SKM-1 treated with dmso at 0.1 percent for 144 hours (cell line): ENCODE results near the gene MCL1.
"Not testable (repeated sequence)": the region's sequence is repeated elsewhere in the genome, so short reads cannot be mapped to it uniquely, and the experiment has no call there.

Experiments
- DNase-seq: peaks from one replicate; lab custom pipeline; 2025; ENCODE audit not compliant: unreplicated experiment; lab: John Stamatoyannopoulos, UW

The MCL1 gene

GRCh38 chr1:150603711-150604110 is 24.3 kb upstream of the MCL1 start:
- DNase-seq: no peak

DNA sequence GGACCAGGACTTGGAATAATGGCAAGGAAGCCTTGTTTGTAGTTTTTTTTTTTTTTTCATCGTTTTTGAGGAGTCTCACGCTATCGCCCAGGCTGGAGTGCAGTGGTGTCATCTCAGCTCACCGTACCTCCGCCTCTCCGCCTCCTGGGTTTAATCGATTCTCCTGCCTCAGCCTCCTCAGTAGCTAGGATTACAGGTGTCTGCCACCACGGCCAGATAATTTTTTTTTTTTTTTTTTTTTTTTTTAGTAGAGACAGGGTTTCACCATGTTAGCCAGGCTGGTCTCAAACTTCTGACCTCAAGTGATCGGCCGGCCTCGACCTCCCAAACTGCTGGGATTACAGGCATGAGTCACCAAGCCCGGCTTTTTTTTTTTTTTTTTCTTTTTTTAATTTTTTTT is 23.0 kb upstream of the MCL1 start:
- DNase-seq: not testable (repeated sequence)

- no peak for DNase-seq
Measured at GRCh38 chr1:150601540-150601939, 22.1 kb upstream of the MCL1 start.

DNA sequence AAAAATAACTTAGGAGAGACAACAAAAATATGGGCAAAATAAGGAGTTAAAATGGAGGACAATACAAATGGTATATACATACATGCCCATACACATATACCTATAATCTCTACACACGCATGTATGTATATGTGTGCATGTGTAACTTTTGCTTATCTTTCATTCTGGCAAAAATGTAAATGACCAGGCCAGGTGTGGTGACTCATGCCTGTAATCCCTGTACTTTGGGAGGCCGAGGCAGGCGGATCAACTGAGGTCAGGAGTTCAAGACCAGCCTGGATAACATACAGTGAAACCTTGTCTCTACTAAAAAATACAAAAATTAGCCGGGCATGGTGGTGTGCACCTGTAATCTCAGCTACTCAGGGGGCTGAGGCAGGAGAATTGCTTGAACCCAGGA is 18.9 kb upstream of the MCL1 start:
- not testable (repeated sequence) for DNase-seq

GRCh38 chr1:150596976-150597375 is 17.6 kb upstream of the MCL1 start:
- DNase-seq: no peak

DNA sequence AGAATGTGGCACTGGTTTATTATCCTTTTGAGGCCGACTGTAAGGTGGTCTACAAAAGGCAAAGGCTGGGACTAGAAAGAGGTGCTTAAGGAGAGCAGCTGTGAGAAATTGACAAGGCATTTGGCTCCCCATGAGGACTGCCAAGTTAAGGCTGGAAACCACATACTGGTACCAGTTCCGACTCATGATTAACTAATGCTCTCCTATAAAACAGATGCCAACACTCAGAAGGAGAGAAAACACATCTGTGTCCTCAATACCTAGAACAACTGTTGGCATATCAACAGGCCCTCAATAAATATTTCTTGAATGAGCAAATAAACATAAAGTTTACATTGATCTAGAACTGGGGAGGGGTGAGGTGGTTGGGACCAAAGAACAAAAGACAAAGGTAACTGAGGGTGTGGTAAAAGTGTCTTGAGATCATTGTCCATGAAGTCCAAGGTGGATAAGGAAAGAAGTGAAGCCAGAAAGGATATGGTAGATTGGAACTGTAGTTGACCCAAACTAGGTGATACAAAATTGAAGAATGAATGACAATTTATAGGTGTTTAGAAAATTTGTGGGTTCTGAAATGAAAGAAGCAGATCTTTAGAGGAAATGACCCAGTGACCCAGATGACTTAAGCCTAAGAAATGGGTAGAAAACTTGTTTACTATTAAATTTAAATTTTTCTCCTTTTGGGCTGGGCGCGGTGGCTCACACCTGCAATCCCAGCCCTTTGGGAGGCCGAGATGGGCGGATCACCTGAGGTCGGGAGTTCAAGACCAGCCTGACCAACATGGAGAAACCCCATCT is 16.9 kb upstream of the MCL1 start:
- no peak for DNase-seq

DNA sequence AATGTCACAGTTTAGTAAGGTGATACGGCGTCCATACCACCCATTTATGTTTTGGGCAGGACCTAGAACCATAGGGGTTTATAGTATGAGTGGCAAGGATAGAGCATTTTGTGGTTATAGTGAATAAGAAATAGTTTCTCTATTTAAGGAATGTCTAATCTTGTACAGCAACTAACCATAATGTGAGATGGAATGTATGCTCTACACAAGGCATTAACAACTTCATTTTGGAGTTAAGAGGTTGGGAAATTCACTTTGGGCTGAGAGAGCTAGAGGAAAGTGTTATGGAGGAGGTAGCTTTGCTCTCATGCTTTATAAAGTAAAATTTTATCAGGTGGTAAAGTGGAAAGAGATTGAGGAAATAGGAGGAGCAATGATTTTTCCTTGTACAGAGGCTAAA is 3.0 kb upstream of the MCL1 start:
- no peak for DNase-seq

GRCh38 chr1:150581962-150582361 is 2.6 kb upstream of the MCL1 start:
- DNase-seq: not testable (repeated sequence)

GRCh38 chr1:150581437-150581836 is 2.0 kb upstream of the MCL1 start:
- DNase-seq: not testable (repeated sequence)

DNA sequence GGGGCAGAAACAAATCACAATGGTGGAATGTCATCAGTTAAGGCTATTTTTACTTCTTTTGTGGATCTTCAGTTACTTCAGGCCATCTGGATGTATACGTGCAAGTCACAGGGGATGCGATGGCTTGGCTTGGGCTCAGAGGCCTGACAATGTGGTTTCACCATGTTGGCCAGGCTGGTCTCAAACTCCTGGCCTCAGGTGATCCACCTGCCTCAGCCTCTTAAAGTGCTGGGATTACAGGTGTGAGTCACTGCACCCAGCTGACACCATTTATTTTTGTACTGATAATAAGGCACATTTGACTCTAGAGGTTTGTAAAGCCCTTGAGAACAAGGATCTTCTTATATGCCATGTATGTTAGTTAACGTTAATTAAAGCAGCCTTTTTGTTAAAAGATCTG is 1.6 kb upstream of the MCL1 start:
- DNase-seq: not testable (repeated sequence)

DNA sequence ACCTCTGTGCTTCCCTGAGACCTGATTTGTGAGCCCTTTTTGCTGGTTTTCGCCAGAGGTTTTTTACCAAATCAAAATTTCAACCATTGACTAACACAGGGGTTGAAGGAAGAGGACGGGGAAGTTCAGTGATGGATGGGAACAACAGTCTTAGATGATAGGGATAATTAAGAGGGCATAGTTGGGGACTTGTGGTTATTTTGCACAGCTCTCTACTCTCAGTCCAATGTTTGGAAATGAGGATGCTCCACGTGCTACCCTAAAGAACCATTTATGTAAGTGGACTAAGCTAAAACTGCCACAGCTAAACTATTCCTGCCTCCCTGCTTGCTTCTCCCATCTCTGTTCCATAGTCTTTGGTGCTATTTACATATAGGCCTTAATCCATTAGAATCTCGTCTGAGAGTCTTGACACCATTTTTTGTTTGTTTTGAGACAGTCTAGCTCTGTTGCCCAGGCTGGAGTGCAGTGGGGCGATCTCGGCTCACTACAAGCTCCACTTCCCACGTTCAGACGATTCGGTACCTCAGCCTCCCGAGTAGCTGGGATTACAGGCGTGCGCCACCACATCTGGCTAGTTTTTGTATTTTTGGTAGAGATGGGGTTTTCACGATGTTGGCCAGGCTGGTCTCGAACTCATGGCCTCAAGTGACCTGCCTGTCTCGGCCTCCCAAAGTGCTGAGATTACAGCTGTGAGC is 684 bp upstream of the MCL1 start:
- DNase-seq: peak; percentile 71

GRCh38 chr1:150578272-150579109 is 919 bp downstream of the MCL1 start:
- DNase-seq: no peak

DNA sequence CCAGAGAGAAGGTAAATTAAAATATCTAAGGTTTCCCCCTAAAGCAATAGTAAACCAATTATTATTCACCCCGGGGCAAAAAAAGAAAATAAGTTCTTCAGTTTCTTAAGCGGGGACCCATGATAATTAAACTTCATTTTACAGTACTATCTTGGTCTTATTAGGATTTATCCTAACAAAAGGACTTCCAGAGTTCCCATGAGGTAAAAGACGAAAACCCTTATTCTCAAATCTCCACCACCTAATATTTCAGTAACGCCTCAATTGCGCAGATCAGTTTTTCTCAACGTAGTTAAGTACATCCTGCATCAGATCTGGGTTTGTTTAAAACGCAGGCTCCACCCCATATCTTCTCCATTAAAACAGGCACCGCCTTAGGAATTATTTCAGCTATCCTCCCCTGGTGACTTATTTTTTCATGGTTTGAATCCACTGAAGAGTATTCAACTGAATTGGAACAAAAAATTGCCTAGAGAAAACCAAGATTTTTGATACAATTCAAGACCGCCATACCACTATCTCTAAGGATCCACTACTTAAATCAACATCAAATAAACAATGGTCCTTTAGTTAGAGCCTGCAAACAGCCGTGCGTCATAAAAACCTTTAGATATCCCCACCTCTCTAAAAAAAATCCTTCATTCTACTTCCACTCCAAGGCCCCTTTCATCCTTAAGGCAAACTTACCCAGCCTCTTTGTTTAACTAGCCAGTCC is 1.7 kb downstream of the MCL1 start:
- no peak for DNase-seq

GRCh38 chr1:150576794-150577556 is 2.4 kb downstream of the MCL1 start:
- DNase-seq: no peak

DNA sequence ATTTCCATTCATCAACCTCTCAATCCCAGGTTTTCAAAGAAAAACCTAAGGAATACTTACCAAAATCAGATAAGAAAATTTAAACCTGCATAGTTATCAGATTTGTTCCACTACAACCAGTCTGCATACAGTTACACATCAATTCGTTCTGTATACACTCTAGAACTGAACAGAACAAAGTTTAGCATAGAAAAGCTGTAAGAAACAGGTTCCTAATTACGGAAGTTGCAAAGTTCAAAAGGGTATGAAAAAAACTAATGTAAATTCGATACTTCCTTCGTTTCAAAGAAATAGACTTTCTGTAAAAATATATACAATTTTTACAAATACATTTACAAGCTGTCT is 3.1 kb downstream of the MCL1 start:
- no peak for DNase-seq

- DNase-seq: no peak
Measured at GRCh38 chr1:150575518-150576366, 3.7 kb downstream of the MCL1 start.

DNA sequence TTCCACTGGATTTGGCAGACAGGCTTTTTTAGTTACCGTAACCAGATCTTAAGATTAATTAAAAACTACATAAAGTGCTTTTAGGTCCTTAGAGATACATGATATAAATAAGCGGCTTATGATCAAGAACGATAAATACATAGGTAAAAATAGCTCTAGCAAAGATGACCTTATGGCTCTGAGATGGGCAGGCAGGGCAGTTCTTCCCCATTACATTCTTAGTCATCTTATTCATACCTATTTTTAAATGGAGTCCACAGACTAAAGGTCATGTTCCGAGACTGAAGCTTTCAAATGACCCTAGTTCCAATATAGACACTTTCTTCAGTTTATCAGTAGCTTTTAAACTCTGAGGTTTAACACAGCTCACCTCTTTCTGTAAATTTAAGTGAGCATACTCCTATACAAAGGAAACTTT is 4.3 kb downstream of the MCL1 start:
- DNase-seq: no peak

DNA sequence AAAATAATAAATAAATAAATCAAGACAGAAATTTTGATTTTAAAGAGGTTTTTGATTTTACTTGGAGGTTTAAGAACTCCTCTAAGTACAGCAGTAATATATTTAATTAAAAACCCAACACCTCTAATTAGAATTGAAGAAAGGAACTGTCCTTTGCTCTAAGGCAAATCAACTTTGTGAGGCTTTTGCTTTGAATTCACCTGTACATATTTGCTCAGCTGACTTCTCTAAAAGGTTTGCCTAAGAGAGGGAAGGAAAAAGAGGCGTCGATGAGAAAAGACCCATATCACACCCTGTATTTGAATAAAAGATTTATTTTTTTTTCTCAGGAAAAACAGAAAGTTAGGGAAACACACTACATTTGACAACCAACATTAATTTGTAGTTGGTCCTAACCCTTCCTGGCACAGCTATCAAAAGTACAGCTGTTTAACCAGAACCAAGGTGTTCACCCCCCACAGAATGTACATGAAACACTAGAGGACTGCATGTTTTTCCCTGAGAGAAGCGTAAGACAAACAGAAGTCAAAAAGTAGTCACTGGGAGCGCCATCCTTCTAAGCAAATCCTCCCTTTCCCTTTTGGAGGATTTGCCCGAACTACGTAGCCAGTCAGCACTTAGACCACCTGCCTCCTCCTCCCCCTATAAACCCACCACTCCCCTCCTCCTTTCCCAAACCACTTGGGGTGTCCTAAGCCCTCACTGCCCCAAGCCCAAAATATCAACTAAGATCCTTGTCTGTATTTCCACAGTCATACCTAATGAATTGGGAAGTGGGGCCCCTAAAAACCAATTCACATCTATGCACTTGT is 4.9 kb downstream of the MCL1 start:
- no peak for DNase-seq

- DNase-seq: not testable (repeated sequence)
Measured at GRCh38 chr1:150573648-150574071, 5.8 kb downstream of the MCL1 start.
